Fibroblast of skin of right quadriceps (primary cell): Measurements from ENCODE around the gene FLT1.

Experiments
- DNase-seq: peaks from one replicate; pipeline ENCODE4 v3.0.0-alpha.2; 2013

FLT1 gene

GRCh38 chr13:28338742-28339141, 156.2 kb downstream of the FLT1 start:
- no peak for DNase-seq

DNA sequence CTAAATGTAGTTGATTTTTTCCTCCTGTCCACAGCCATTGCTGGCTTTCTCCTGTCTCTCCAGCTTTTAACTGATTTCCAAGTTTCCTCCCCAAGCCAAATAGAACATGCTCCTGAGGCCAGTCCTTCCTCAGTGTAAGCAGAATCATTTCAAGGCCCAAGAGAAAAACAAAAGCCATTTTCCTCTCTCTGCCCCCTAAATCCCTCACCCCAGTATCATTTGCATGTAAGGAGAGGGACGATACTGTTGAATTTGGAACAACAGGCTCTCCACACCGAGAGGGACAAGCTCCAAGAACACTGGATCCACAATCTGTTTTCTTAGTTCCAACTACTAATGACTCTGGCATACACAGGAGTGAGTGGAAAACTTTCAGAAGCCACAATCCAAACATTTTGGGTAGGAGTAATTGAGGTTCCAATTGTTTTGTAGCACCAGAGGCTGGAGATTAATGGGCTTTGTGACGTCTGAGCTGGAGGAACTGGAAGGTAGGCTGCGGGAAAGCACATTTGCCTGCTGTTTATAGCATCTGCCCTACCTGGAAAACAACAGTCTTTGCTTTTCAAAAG, 156.8 kb downstream of the FLT1 start:
- no peak for DNase-seq

DNA sequence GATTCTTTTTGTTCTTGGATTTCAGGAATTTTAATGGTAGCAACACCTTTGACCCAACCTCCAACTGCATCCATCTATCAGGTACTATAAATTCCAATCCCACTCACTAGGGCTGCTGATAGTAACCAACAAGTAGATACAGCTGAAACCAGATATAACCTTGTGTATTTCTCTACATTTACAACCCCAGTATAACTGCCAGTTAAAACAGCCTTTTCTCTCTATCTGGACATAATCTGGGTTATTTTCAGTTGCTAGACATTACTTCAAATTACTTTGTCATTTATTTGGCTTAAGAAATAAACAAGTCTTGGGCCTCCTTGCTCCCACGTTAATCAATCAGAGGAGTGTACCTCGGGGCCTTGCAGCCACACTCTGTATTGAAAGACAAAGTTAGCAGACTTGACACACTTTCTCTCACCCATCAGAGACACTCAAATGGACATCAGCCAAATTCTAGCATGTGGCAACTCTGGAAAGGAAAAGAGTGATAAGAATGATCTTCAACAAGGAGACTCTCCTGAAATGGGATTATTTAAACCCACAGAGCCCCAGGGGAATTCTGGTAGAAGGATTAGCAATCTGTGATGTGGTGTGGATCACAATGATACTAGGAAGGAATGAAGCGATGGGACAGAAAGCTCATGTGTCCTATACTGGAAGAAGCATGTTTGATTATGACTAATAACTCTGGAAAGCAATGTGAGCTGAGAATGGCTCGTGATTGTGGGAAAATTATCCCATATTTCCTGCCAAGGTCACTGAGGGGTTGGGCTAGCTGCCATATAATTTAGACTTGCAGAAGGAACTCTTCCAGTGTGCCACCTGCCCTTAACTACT, 157.5 kb downstream of the FLT1 start:
- peak; percentile 92 for DNase-seq

DNA sequence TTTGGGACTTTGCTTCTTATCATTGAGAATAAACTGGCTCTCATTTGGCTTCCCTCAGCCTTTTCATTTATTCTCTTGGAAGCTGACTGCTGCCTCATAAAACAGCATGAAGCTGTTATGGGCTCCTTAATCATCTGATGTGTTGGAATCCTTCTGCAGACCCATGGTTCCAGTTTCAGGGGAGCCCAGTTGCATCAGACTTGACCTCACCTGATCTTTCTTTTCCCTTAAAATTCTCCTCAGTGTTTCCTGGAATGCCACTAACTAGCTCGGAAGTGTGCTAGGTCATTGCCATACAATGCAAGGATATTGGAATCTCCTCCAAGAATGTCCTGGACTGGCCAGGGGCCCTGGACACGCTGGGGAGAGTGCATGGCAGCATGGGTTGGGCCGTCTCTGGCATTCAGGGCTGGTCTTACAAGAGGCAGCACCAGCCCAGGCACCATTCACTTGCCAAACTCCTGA, 158.7 kb downstream of the FLT1 start:
- no peak for DNase-seq

GRCh38 chr13:28333204-28333881, 161.6 kb downstream of the FLT1 start:
- DNase-seq, result no peak

GRCh38 chr13:28329395-28330158, 165.4 kb downstream of the FLT1 start:
- DNase-seq, result peak; percentile 77

DNA sequence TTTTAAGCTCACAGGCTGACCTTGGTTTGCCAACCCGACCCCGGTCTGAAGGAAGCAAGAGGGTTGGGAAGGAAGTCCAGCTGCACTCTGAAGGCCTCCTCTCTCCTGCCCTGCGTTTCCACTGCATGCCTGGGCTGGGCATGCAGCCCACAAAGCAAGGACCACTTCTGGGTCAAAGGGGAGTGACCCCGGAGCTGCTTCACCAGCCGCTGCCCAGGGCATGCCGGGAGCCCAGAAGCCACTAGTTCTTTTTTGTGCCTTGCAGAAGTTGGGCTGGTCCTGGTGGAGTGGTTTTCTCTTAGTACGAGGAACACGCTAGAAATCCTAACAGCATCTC, 166.7 kb downstream of the FLT1 start:
- DNase-seq, result no peak

DNA sequence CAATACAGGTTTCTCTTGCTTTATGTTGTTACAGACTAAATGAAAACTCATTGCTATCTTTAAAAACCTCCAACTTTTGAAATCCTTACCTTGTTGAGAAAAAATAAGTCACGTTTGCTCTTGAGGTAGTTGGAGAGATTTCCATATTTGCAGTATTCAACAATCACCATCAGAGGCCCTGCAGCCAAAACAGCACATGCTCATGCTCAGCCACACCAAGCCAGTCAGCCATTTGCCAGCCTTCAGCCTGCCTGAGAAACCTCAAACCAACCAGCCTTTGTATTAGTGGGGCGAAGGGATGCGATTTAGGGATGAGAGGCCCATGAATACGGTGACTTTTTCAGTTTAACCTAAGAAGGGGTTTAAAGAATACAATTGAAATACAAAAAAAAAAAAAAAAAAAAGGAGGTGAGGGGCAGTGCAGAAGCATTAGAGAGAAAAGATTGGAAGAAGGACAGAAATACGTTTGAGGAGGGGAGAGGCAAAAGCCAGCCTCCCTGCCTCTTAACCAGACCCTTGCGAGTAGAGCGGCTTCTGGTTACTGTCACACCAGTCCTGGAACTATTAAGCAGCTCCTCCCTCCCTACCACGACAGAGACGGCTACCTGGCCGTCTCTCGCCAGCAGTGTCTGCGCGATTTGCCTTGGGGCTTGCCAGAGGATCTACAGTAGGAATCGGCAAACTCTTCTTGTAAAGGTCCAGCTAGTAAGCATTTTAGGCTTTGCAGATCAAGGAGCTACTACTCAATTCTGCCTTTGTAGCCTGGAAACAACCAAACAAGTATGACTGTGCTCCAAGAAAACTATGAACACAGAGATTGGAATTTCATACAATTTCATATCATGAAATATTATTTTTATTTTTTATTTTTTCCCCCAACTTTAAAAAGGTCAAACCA, 167.3 kb downstream of the FLT1 start:
- DNase-seq, result no peak

DNA sequence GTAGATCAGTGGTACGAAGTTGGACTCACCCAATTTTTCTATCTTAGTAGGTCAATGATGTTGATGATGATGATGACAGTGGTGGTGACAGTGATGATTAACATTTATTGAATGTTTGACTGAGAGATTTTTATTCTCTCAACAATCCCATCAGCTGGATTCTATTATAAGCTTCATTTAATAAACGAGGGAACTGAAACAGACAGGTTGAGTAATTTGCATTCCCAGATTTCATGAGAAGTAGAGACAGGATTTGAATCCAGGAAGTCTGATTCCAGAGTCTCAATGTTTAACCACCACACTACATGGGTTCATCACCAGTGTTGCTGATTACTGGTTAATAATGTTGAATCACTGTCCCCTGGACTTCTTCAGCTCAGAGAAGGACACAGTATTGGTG, 168.9 kb downstream of the FLT1 start:
- DNase-seq, result peak; percentile 50

DNA sequence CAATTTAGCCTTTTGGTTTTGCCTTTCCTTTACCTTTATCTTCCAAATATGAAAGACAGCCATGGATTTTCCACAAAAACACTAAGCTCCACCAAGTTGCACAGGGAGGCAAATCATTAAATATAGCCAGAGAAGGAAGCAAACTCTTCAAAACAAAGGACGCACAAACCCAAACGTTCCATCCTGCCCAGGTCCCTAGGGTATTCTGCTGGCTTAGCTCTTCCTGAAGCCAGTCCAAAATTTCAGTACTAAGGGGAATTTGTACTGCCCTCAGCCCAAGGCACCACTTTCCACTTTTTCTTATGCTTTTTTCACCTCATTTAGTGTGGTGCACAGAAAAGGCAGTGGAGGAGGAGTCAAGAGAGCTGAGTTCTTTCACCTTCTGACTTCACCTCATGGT, 169.9 kb downstream of the FLT1 start:
- DNase-seq, result no peak

GRCh38 chr13:28324181-28324789, 170.6 kb downstream of the FLT1 start:
- DNase-seq, result peak; percentile 67

DNA sequence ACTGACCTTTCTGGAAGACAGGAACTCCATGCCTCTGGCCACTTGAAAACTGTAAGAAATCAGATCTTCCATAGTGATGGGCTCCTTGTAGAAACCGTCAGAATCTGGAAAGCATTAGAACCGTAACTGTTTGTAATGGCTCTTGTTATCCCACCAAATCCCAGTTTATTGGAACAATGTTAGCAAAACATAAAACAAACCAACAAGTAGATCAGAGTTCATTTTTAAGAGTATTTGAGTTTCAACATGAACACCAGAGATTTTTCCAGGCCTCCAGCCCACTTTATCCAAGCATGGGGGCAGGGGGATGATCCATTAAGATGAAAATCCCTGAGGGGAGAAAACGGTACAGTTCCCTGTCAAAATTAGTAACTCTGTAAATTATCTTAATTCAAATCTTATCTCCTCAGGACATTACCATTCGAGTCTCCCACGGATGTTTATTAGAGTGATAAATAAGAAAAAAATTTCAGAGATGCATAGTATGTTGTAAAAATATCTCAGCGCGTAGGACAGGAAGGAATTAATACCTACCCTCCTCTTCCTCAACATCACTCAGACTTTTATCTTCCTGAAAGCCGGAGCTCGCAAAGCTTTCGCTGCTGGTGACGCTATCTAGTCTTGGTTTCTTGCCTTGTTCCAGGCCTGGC, 172.5 kb downstream of the FLT1 start:
- peak; percentile 68 for DNase-seq

- no peak for DNase-seq
Observed at GRCh38 chr13:28321756-28322155, 173.2 kb downstream of the FLT1 start.

DNA sequence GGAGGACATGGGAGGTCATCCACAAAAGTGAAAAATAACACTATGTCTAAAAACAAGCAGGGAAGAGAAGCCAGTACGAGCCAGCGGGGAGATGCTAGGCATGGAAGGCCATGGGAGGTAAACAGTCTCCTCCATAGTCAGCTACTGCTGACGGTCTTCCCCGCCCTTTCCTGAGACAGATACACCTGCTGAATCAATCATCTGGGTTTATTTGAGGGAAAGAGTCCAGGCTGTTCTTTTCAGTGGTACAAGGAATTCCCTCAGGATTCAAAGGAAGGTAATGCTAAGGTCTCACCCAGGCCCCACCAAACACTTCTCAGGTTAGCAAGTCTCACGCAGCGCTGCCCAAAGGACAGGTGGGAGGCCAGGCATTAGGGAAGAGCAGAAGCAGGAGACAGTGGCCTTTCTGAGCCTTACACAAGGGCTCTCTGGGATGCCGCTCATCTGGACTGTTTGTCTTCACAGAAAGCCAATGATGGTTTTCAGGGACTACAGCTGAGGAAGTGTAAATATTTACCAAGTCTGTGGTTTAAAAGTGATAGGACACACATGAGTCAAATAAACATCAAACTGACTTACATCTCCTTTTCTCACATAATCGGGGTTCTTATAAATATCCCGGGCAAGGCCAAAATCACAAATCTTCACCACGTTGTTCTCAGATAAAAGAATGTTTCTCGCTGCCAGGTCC, 173.9 kb downstream of the FLT1 start:
- DNase-seq, result no peak

GRCh38 chr13:28320209-28320608, 174.7 kb downstream of the FLT1 start:
- DNase-seq, result no peak

DNA sequence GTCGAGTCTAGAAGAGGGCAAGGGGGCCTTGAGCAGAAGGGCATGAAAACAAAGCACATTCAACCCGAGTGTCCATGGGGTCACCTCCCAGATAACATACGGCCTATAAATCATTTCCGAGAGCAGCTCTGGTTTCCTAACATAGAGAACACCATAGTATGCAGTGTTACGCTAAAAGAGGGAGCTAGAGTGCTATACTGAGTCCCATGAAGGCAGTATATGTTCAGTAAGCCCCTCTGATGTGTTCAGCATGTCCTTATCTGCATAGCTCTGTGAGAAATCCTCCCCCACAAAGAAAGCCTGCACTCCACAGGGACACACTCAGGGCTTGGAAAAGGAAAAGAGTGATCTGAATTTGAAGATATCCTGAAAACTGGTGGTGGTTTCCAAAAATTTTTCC, 175.4 kb downstream of the FLT1 start:
- no peak for DNase-seq

DNA sequence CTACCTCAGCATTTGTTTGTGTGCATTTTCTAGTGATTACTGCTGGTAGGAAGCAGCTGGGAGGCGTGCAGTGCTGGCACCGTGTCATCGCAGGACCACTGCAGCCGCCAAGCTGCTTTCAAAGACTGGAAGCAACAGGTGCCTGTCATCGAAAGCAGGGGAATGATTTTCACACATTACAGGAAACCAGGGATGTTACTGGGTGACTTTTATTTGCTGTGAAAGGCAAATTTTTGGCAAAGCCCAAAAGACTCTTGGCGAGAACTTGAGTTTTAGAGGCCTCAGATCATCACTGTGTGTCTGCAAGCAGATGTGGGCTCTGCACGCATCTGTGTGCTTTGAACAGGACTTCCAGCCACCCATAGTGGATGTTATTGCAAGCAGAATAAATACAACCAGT, 176.4 kb downstream of the FLT1 start:
- no peak for DNase-seq

DNA sequence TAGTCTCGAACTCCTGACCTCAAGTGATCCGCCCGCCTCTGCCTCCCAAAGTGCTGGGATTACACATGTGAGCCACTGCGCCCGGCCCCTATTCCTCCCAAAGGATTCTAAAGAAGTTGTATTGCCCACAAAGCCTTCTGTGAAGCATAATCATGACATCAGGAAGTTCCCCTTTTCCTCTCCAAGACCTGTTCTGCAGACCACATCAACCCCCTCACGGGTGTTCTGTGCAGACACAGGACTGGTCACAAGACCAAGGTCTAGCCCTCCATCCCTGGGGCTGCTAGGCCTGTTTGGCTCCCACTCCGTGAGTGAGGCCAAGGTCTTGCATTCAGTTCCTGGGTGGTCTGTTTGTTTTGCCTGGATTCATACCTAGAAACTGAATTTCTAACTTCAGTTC, 178.1 kb downstream of the FLT1 start:
- no peak for DNase-seq

GRCh38 chr13:28316129-28316528, 178.8 kb downstream of the FLT1 start:
- no peak for DNase-seq

- DNase-seq, result no peak
Observed at GRCh38 chr13:28314879-28315278, 180.0 kb downstream of the FLT1 start.

DNA sequence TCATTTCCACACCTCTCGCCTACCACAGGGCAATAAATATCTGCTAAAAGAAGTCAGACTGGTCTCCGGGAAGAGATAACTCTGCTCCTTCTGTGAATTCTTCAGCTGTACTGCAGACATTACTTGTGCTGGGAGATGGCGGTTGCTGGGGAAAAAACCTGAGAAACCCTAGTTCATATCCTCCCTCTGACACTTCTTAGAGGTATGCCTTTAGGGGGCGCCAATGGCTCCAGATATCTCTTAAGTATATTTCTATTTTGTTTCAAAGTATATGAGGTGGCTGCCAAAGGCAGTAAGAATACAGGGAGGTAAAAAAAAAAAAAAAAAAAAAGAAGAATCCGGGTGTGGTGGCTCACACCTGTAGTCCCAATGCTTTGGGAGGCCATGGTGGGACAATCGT, 181.3 kb downstream of the FLT1 start:
- DNase-seq, result peak; percentile 34
